HG03469 (cell line): ENCODE results near the gene RGS16.

Source experiments
- ATAC-seq: cut with Tn5 transposase; IDR thresholded peaks from one replicate; pipeline ENCODE4 v1.9.1; 2021; ENCODE audit warnings: mild to moderate bottlenecking, moderate library complexity, moderate number of reproducible peaks; ENCODE audit not compliant: unreplicated experiment

RGS16 gene

GRCh38 chr1:182610606-182611194 lies 6.5 kb upstream of the RGS16 start:
- no peak for ATAC-seq

GRCh38 chr1:182608845-182609610 lies 4.8 kb upstream of the RGS16 start:
- no peak for ATAC-seq

- ATAC-seq: no peak
Measured at GRCh38 chr1:182608236-182608635, 4.0 kb upstream of the RGS16 start.

GRCh38 chr1:182607566-182607965 lies 3.4 kb upstream of the RGS16 start:
- no peak for ATAC-seq

- no peak for ATAC-seq
Measured at GRCh38 chr1:182603646-182604174, 479 bp downstream of the RGS16 start.

GRCh38 chr1:182602935-182603645 lies 1.1 kb downstream of the RGS16 start:
- ATAC-seq: no peak

GRCh38 chr1:182601913-182602312 lies 2.3 kb downstream of the RGS16 start:
- no peak for ATAC-seq

GRCh38 chr1:182601416-182601786 lies 2.8 kb downstream of the RGS16 start:
- no peak for ATAC-seq

GRCh38 chr1:182600745-182601415 lies 3.3 kb downstream of the RGS16 start:
- no peak for ATAC-seq

GRCh38 chr1:182600036-182600713 lies 4.0 kb downstream of the RGS16 start:
- ATAC-seq: no peak

- ATAC-seq: no peak
Measured at GRCh38 chr1:182599339-182599738, 4.8 kb downstream of the RGS16 start.

GRCh38 chr1:182598296-182598695 lies 5.9 kb downstream of the RGS16 start:
- no peak for ATAC-seq

GRCh38 chr1:182596934-182597333 lies 7.3 kb downstream of the RGS16 start:
- no peak for ATAC-seq

- no peak for ATAC-seq
Measured at GRCh38 chr1:182595641-182596240, 8.4 kb downstream of the RGS16 start.

- no peak for ATAC-seq
Measured at GRCh38 chr1:182589931-182590330, 14.3 kb downstream of the RGS16 start.

- ATAC-seq: no peak
Measured at GRCh38 chr1:182589520-182589919, 14.7 kb downstream of the RGS16 start.

- peak; percentile 46 for ATAC-seq
Measured at GRCh38 chr1:182588500-182589396, 15.4 kb downstream of the RGS16 start, which contains the start of gene RNASEL. RNASEL (minus strand) TSS chr1:182589256; CDS start chr1:182586806, 2,450 bp downstream.

- ATAC-seq: no peak
Measured at GRCh38 chr1:182587666-182588499, 16.3 kb downstream of the RGS16 start.
